ENCODE measurements around the gene VKORC1.

The VKORC1 gene

DNA sequence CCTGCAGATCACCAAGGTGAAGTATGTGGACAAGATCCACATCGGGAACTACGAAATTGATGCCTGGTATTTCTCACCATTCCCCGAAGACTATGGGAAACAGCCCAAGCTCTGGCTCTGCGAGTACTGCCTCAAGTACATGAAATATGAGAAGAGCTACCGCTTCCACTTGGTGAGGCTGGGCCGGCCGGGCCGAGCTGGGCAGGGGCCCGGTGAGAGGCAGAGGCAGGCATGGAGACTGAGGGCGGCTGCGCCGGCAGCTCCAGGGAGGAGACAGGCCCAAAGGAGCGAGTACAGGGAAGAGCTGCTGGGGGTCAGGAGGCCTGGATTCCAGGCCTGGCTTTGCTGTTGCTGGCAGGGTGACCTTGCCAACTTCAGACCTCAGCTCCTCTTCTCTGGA lies 32.6 kb upstream of the VKORC1 start:
- TF ChIP-seq EGR1 (IDR thresholded peaks at IDR 0.05): no peak
- no peak for TF ChIP-seq CREB1 (IDR thresholded peaks at IDR 0.05; ENCODE audit: low read depth)
- TF ChIP-seq EP300 (IDR thresholded peaks at IDR 0.05; ENCODE audit: borderline replicate concordance): no peak
- no peak for TF ChIP-seq FOXM1 (IDR thresholded peaks at IDR 0.05; ENCODE audit: borderline replicate concordance, low read depth)
- no peak for TF ChIP-seq NFIC (IDR thresholded peaks at IDR 0.05)
- TF ChIP-seq YY1 (IDR thresholded peaks at IDR 0.05; ENCODE audit: low read depth): no peak
- TF ChIP-seq, protein P1, sequence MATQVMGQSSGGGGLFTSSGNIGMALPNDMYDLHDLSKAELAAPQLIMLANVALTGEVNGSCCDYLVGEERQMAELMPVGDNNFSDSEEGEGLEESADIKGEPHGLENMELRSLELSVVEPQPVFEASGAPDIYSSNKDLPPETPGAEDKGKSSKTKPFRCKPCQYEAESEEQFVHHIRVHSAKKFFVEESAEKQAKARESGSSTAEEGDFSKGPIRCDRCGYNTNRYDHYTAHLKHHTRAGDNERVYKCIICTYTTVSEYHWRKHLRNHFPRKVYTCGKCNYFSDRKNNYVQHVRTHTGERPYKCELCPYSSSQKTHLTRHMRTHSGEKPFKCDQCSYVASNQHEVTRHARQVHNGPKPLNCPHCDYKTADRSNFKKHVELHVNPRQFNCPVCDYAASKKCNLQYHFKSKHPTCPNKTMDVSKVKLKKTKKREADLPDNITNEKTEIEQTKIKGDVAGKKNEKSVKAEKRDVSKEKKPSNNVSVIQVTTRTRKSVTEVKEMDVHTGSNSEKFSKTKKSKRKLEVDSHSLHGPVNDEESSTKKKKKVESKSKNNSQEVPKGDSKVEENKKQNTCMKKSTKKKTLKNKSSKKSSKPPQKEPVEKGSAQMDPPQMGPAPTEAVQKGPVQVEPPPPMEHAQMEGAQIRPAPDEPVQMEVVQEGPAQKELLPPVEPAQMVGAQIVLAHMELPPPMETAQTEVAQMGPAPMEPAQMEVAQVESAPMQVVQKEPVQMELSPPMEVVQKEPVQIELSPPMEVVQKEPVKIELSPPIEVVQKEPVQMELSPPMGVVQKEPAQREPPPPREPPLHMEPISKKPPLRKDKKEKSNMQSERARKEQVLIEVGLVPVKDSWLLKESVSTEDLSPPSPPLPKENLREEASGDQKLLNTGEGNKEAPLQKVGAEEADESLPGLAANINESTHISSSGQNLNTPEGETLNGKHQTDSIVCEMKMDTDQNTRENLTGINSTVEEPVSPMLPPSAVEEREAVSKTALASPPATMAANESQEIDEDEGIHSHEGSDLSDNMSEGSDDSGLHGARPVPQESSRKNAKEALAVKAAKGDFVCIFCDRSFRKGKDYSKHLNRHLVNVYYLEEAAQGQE (IDR thresholded peaks at IDR 0.05; ENCODE audit: low read depth): no peak
- TF ChIP-seq TAF1 (IDR thresholded peaks at IDR 0.05; ENCODE audit: low read depth): no peak
- TF ChIP-seq, protein P2, sequence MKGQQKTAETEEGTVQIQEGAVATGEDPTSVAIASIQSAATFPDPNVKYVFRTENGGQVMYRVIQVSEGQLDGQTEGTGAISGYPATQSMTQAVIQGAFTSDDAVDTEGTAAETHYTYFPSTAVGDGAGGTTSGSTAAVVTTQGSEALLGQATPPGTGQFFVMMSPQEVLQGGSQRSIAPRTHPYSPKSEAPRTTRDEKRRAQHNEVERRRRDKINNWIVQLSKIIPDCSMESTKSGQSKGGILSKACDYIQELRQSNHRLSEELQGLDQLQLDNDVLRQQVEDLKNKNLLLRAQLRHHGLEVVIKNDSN (IDR thresholded peaks at IDR 0.05): no peak
- TF ChIP-seq CEBPB (IDR thresholded peaks at IDR 0.05): no peak
- TF ChIP-seq TEAD4 (IDR thresholded peaks at IDR 0.05): no peak
- no peak for TF ChIP-seq ZBTB7A (IDR thresholded peaks at IDR 0.05; ENCODE audit: low read depth)

DNA sequence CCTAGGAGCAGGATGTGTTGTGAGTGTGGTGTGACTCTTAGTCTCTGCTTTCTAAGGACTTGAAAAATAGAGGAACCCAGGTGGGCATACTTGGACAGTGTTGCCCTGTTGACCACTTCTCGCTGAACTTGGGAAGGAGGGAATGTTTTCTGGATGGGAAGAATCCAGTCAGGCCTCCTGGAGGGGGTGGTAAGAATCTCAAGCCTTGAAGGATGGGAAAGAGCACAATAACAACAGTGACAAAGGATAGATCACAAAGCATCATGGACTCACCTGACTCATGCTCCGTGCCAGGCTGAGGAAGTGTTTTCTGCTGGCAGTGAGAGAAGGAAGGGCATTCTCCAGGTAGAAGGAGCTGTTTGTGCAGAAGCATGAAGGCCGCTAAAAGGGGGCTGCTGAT lies 31.2 kb upstream of the VKORC1 start:
- TF ChIP-seq EGR1 (IDR thresholded peaks at IDR 0.05) (no peak), FOXM1 (IDR thresholded peaks at IDR 0.05; ENCODE audit: borderline replicate concordance, low read depth) (no peak), EP300 (IDR thresholded peaks at IDR 0.05; ENCODE audit: borderline replicate concordance) (no peak), RAD21 (IDR thresholded peaks at IDR 0.05; ENCODE audit: low read depth) (no peak), TEAD4 (IDR thresholded peaks at IDR 0.05) (no peak), NFIC (IDR thresholded peaks at IDR 0.05) (no peak), YY1 (IDR thresholded peaks at IDR 0.05; ENCODE audit: low read depth) (no peak), CEBPB (IDR thresholded peaks at IDR 0.05) (no peak), CREB1 (IDR thresholded peaks at IDR 0.05; ENCODE audit: low read depth) (no peak)
- TF ChIP-seq, protein P2 (IDR thresholded peaks at IDR 0.05): no peak
- TF ChIP-seq, protein P3, sequence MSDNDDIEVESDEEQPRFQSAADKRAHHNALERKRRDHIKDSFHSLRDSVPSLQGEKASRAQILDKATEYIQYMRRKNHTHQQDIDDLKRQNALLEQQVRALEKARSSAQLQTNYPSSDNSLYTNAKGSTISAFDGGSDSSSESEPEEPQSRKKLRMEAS (IDR thresholded peaks at IDR 0.05): no peak

DNA sequence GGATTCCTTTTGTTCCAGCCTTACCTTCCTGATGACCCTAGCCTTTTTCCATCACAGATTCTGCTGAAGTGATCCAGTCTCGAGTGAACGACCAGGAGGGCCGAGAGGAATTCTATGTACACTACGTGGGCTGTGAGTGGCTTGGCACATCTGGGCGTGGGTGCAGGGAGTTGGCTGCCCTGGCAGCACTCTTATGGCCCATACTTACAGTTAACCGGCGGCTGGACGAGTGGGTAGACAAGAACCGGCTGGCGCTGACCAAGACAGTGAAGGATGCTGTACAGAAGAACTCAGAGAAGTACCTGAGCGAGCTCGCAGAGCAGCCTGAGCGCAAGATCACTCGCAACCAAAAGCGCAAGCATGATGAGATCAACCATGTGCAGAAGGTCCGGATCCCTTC lies 25.5 kb upstream of the VKORC1 start:
- TF ChIP-seq, protein P3 (IDR thresholded peaks at IDR 0.05): no peak
- TF ChIP-seq CEBPB (IDR thresholded peaks at IDR 0.05) (no peak), RAD21 (IDR thresholded peaks at IDR 0.05; ENCODE audit: low read depth) (no peak), TCF12 (IDR thresholded peaks at IDR 0.05; ENCODE audit: low read depth) (no peak), FOXM1 (IDR thresholded peaks at IDR 0.05; ENCODE audit: borderline replicate concordance, low read depth) (no peak), TEAD4 (IDR thresholded peaks at IDR 0.05) (no peak), YY1 (IDR thresholded peaks at IDR 0.05; ENCODE audit: low read depth) (no peak), EGR1 (IDR thresholded peaks at IDR 0.05) (no peak)
- TF ChIP-seq, protein P1 (IDR thresholded peaks at IDR 0.05; ENCODE audit: low read depth): no peak

DNA sequence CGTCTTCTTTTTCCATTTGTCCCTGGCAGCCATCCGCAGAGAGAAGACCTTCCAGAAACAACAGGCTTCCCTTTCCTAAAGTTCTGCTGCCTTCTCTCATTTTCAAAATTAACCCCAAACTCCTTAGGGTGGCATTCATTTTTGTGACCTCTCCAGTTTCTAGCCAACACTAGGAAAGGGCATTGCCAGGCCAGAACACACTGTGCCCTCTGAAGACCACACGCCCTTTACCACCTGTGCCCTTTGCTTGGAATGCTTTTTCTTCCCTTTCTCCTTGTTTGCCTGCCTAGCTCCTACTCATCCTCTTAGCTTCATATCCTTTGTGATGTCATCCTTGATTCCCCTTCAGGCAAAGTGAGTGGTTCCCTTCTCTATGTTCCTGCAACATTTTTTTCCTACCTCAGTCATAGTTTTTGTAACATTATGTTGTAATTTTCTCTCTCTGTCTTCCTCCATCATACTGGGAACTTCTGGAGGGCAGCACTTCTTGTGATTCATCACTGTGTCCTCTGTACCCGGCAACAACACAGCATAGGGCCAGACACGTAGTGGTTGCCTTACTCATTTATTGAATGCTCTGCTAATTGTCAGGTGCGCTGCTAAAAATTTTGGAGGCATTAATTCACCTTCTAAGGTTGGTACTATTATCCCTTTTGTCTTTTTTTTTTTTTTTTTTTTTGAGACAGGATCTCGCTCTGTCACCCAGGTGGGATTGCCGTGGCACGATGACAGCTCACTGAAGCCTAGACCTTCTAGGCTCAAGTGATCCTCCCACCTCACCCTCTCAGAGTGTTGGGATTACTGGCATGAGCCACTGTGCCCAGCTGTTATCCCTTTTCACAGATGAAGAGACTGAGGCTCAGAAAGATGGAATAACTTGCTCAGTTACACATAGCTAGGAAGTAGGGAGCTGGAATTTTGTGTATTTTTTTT lies 23.9 kb upstream of the VKORC1 start:
- no peak for TF ChIP-seq FOXM1 (IDR thresholded peaks at IDR 0.05; ENCODE audit: borderline replicate concordance, low read depth)
- TF ChIP-seq CEBPB (IDR thresholded peaks at IDR 0.05): no peak
- TF ChIP-seq, protein P2 (IDR thresholded peaks at IDR 0.05): no peak

DNA sequence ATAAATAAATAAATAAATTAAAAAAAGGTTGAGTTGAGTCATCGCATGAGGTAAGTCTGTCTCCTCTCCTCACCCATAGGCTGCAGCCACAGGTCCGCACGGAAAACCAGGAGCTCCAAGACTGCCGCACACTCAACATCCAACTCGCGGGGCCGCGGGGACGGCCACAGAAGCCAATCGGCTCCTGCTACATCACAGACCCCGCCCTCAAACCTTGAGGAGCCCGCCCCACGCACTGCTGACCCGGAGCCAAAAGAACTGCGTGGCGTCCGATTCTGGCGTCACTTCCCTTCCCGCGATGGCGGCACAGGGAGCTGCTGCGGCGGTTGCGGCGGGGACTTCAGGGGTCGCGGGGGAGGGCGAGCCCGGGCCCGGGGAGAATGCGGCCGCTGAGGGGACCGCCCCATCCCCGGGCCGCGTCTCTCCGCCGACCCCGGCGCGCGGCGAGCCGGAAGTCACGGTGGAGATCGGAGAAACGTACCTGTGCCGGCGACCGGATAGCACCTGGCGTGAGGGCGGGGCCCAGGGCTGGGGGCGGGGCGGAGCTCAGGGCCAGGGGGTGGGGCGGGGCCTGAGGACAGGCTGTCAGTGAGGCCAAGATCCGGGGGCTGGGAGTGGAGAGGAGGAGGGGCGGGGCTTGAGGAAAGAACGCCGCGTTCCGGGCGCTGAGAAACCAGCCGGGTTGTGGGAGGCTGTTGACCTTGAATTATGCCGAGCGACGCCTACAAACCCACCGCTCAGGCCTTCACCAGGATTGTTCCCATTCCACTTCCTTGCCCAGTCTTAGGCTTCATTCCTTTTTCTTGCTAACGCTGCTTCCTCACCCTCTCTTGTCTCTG lies 23.0 kb upstream of the VKORC1 start, which contains the start of gene KAT8:
Gene KAT8 (plus strand): TSS at position 281 of the 839 bp plus-strand sequence. CDS start 18 bp downstream, at position 299.
- TF ChIP-seq NFIC (IDR thresholded peaks at IDR 0.05) (peak; percentile 39; the same call in 1 of the 2 replicates), YY1 (IDR thresholded peaks at IDR 0.05; ENCODE audit: low read depth) (peak; percentile 96), TEAD4 (IDR thresholded peaks at IDR 0.05) (peak; percentile 28; the same call in 1 of the 2 replicates), ZBTB7A (IDR thresholded peaks at IDR 0.05; ENCODE audit: low read depth) (no peak), CEBPB (IDR thresholded peaks at IDR 0.05) (no peak), EGR1 (IDR thresholded peaks at IDR 0.05) (peak; percentile 40), TAF1 (IDR thresholded peaks at IDR 0.05; ENCODE audit: low read depth) (peak; percentile 72; the same call in 1 of the 2 replicates), FOXM1 (IDR thresholded peaks at IDR 0.05; ENCODE audit: borderline replicate concordance, low read depth) (no peak), TCF12 (IDR thresholded peaks at IDR 0.05; ENCODE audit: low read depth) (peak; percentile 67; the same call in 1 of the 2 replicates), CREB1 (IDR thresholded peaks at IDR 0.05; ENCODE audit: low read depth) (peak; percentile 93), EP300 (IDR thresholded peaks at IDR 0.05; ENCODE audit: borderline replicate concordance) (no peak), RAD21 (IDR thresholded peaks at IDR 0.05; ENCODE audit: low read depth) (no peak)
- TF ChIP-seq, protein P1 (IDR thresholded peaks at IDR 0.05; ENCODE audit: low read depth): peak; percentile 15; the same call in 1 of the 2 replicates
- TF ChIP-seq, protein P2 (IDR thresholded peaks at IDR 0.05): no peak
- TF ChIP-seq, protein P3 (IDR thresholded peaks at IDR 0.05): peak; percentile 75
